WTC11 (cell line): Measurements from ENCODE around the gene AGR2.

Experiments
- CBFB ChIP-seq: sonication (generic); formaldehyde crosslinking; IDR thresholded peaks from 2 replicates; pipeline ENCODE4 v1.8.1; 2022; ENCODE audit warnings: mild to moderate bottlenecking, low read depth, missing genetic modification reagents
- CREM ChIP-seq: sonication (generic); formaldehyde crosslinking; IDR thresholded peaks from 2 replicates; pipeline ENCODE4 v1.8.1; 2022; ENCODE audit warnings: mild to moderate bottlenecking, missing genetic modification reagents, moderate library complexity
- JUN ChIP-seq: sonication (generic); formaldehyde crosslinking; IDR thresholded peaks from 2 replicates; pipeline ENCODE4 v1.8.0; 2023; ENCODE audit warnings: mild to moderate bottlenecking, missing genetic modification reagents
- RELA ChIP-seq: sonication (generic); formaldehyde crosslinking; IDR thresholded peaks from 2 replicates; pipeline ENCODE4 v1.8.1; 2022; ENCODE audit warnings: missing genetic modification reagents, mild to moderate bottlenecking, borderline replicate concordance
- TF ChIP-seq, protein P1 (sequence below): sonication (generic); formaldehyde crosslinking; IDR thresholded peaks from 2 replicates; pipeline ENCODE4 v1.8.0; 2022; ENCODE audit warnings: mild to moderate bottlenecking, missing genetic modification reagents
- TF ChIP-seq, protein P2 (sequence below): fragments of 200-600 bp; IDR thresholded peaks from 2 replicates; pipeline ENCODE4 v1.8.0; 2022; ENCODE audit warnings: antibody characterized with exemption

DNA sequence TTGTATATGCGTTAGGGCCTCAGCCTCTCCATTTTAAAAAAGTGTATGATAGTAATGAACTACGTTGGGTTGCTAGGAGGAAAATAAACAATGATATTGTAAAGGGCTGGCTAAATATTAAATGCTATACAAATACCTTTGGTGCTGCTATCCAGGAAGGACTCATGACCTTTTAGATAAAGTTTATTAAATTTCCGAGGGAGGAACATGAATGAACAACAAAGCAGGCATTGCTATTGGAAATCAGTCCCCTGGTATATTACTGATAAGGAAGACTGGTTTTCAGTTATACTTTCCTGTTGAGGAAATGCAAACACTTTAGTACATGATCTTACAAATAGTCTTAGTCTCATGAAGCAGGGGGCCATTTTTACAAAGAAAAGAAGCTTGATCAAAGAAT lies 17.2 kb upstream of the AGR2 start:
- TF ChIP-seq, protein P1, sequence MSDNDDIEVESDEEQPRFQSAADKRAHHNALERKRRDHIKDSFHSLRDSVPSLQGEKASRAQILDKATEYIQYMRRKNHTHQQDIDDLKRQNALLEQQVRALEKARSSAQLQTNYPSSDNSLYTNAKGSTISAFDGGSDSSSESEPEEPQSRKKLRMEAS: no peak
- TF ChIP-seq CREM (CRISPR knock-in tag): no peak
- no peak for TF ChIP-seq RELA (CRISPR knock-in tag)
- TF ChIP-seq CBFB (CRISPR knock-in tag): no peak
- TF ChIP-seq, protein P2, sequence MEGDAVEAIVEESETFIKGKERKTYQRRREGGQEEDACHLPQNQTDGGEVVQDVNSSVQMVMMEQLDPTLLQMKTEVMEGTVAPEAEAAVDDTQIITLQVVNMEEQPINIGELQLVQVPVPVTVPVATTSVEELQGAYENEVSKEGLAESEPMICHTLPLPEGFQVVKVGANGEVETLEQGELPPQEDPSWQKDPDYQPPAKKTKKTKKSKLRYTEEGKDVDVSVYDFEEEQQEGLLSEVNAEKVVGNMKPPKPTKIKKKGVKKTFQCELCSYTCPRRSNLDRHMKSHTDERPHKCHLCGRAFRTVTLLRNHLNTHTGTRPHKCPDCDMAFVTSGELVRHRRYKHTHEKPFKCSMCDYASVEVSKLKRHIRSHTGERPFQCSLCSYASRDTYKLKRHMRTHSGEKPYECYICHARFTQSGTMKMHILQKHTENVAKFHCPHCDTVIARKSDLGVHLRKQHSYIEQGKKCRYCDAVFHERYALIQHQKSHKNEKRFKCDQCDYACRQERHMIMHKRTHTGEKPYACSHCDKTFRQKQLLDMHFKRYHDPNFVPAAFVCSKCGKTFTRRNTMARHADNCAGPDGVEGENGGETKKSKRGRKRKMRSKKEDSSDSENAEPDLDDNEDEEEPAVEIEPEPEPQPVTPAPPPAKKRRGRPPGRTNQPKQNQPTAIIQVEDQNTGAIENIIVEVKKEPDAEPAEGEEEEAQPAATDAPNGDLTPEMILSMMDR: no peak
- TF ChIP-seq JUN (CRISPR knock-in tag): no peak
